HG03039 (cell line): ENCODE measurements around the gene SAMD4A.

Source experiments
- ATAC-seq: cut with Tn5 transposase; IDR thresholded peaks from one replicate; pipeline ENCODE4 v1.9.1; 2021; ENCODE audit warnings: mild to moderate bottlenecking, moderate library complexity; ENCODE audit not compliant: unreplicated experiment

SAMD4A gene

GRCh38 chr14:54773171-54774006, 206.5 kb downstream of the SAMD4A start:
- peak; percentile 48 for ATAC-seq

GRCh38 chr14:54774824-54775223, 207.9 kb downstream of the SAMD4A start:
- ATAC-seq, result no peak

GRCh38 chr14:54775486-54776140, 208.7 kb downstream of the SAMD4A start:
- ATAC-seq, result no peak

- no peak for ATAC-seq
Observed at GRCh38 chr14:54776361-54777001, 209.6 kb downstream of the SAMD4A start.

GRCh38 chr14:54777395-54777794, 210.5 kb downstream of the SAMD4A start:
- no peak for ATAC-seq

GRCh38 chr14:54778618-54779345, 211.9 kb downstream of the SAMD4A start:
- ATAC-seq, result no peak

GRCh38 chr14:54781080-54781479, 214.2 kb downstream of the SAMD4A start:
- ATAC-seq, result no peak

- no peak for ATAC-seq
Observed at GRCh38 chr14:54781961-54782750, 215.2 kb downstream of the SAMD4A start.

GRCh38 chr14:54782751-54783659, 216.1 kb downstream of the SAMD4A start:
- peak; percentile 83 for ATAC-seq

- no peak for ATAC-seq
Observed at GRCh38 chr14:54783660-54784015, 216.7 kb downstream of the SAMD4A start.

GRCh38 chr14:54784060-54784459, 217.1 kb downstream of the SAMD4A start:
- ATAC-seq, result no peak

- no peak for ATAC-seq
Observed at GRCh38 chr14:54784657-54785056, 217.7 kb downstream of the SAMD4A start.

GRCh38 chr14:54785136-54785777, 218.3 kb downstream of the SAMD4A start:
- ATAC-seq, result no peak

GRCh38 chr14:54785778-54786770, 219.1 kb downstream of the SAMD4A start:
- no peak for ATAC-seq

- no peak for ATAC-seq
Observed at GRCh38 chr14:54786838-54787237, 219.9 kb downstream of the SAMD4A start.

- ATAC-seq, result no peak
Observed at GRCh38 chr14:54787261-54787660, 220.3 kb downstream of the SAMD4A start.

- no peak for ATAC-seq
Observed at GRCh38 chr14:54788701-54789100, 221.8 kb downstream of the SAMD4A start.

GRCh38 chr14:54789166-54789565, 222.2 kb downstream of the SAMD4A start:
- no peak for ATAC-seq
